ENCODE measurements around the gene PKNOX2.
A peak's percentile ranks its signal among the peaks of the same experiment; 100 is the strongest.

PKNOX2 gene

DNA sequence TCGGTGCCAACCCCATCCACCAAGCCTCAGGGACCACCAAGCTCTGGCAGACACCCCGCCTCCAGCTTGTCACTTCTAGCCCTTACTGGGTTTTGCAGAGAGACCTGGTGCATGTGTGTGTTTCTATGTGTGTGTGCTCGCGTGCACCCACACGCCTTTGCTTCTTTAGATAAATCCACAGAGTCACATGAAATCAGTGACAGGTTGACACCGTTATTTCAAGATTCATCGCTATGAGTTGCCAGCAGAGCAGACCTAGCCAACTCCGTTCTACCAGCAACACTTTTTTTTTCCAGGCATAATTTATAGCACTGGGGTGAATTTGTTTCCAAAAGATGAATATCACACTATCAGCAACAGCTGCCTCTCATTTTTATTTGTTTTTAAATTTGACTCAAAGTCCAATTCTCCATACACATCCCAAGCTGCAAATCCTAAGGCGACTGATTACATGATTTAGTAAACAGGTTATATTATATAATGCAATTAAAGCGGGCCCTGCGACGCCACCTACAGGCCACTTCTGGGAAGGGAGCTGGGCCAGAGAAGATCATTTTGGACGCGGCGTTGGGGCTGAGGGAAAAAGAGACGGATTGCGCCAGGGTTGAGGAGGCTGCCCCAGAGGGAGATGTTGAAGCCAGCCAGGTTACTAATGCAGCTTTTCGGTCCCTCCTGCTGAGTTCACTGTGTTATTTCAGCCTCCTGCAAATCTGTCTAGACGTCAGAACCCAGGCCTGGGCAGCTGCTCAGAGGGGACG lies 181.0 kb downstream of the PKNOX2 start:
- ATAC-seq: peak; percentile 36
- Mint-ChIP-seq H3K4me1 (no peaks in the 10 kb centered on the region), H3K4me3 (no peak overlapping the region), H3K36me3 (ENCODE audit: low read depth) (no peaks in the 10 kb centered on the region), H3K9me3 (no peaks in the 10 kb centered on the region), H3K27ac (no peak overlapping the region), H3K27me3 (peaks cover 6% of the 10 kb centered on the region)
- peak; percentile 47 for DNase-seq

DNA sequence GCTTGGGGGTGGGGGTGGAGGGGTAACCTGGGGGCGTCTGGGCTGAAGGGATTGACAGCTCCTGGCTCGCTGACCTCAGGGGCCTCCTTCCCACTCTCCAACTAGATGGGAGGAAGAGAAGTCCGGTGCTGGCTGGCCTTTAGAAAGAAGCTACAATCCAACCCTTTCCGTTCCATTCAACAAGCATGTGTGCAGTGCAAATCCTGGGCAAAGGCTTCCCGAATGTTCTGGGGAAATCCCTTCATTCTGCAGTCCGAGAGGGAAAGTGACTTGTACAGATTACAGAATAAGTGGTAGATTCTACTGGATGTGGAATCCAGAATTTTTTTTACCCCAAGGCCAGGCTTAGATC lies 181.6 kb downstream of the PKNOX2 start:
- peaks cover 6% of the 10 kb centered on the region for H3K27me3 Mint-ChIP-seq
- H3K27ac Mint-ChIP-seq: no peak overlapping the region
- no peaks in the 10 kb centered on the region for H3K4me1 Mint-ChIP-seq
- no peak overlapping the region for H3K4me3 Mint-ChIP-seq
- DNase-seq: no peak
- ATAC-seq: no peak
- no peaks in the 10 kb centered on the region for H3K36me3 Mint-ChIP-seq (ENCODE audit: low read depth)
- H3K9me3 Mint-ChIP-seq: no peaks in the 10 kb centered on the region

- DNase-seq (no peak), ATAC-seq (no peak)
- Mint-ChIP-seq H3K27me3 (peaks cover 6% of the 10 kb centered on the region), H3K36me3 (ENCODE audit: low read depth) (no peaks in the 10 kb centered on the region), H3K4me1 (no peaks in the 10 kb centered on the region), H3K4me3 (no peak overlapping the region), H3K27ac (no peak overlapping the region), H3K9me3 (no peaks in the 10 kb centered on the region)
These were observed 182.2 kb downstream of the PKNOX2 start for GRCh38 chr11:125346565-125347260.

DNA sequence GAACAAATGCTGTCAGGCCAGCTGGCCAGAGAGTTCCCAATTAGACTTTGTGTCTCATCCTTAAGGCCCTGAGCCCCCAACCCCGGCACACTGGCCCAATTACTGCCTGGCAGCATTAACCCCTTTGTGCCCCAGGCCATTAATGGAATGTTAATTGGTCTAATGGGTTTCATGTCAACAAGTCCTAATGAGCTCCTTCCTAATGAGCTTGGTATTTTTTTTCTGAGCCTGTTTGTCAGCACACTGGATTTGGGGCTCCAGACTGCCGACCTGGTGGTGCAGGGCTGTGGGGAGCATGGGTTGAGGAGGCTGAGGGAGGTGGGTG lies 182.7 kb downstream of the PKNOX2 start:
- DNase-seq (no peak), ATAC-seq (no peak)
- H3K36me3 Mint-ChIP-seq (ENCODE audit: low read depth): no peaks in the 10 kb centered on the region
- H3K9me3 Mint-ChIP-seq: no peaks in the 10 kb centered on the region
- peaks cover 6% of the 10 kb centered on the region for H3K27me3 Mint-ChIP-seq
- no peak overlapping the region for H3K27ac Mint-ChIP-seq
- H3K4me1 Mint-ChIP-seq: no peaks in the 10 kb centered on the region
- no peak overlapping the region for H3K4me3 Mint-ChIP-seq

GRCh38 chr11:125348141-125348651 lies 183.6 kb downstream of the PKNOX2 start:
- Mint-ChIP-seq H3K27ac (no peak overlapping the region), H3K4me3 (no peak overlapping the region), H3K9me3 (no peaks in the 10 kb centered on the region), H3K36me3 (ENCODE audit: low read depth) (no peaks in the 10 kb centered on the region), H3K4me1 (no peaks in the 10 kb centered on the region), H3K27me3 (peaks cover 6% of the 10 kb centered on the region)
- ATAC-seq (no peak), DNase-seq (no peak)

DNA sequence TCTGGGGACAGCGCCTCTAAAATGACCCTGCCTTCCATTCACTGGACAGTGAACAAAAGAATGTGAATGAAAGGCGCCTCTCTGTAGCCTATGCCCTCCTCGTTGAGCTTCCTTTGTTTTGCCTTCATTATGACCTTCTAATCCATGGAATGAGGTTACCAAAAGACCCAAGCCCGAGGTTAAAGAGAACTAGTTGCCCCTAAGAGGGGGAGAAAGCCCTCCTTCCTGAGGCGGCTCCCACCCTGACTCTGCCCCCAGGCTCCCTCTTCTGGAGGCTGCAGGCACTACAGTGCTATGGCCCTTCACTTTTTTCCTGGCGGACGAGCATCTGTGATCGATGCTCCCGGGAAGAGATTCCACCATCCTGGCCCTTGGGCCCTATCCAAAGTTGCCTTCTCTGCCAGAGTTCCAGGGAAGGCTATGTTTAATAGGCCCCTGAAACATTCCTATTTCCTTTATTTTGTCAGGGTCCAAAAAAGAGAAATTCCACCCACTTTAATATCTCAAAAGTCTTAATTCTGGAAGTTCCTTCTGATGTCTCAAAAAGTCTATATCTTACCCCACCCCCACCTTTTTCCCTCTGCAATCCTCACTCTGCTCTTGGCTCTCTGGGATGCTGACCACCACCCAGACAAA lies 184.2 kb downstream of the PKNOX2 start:
- DNase-seq: peak; percentile 56
- no peaks in the 10 kb centered on the region for H3K36me3 Mint-ChIP-seq (ENCODE audit: low read depth)
- H3K27me3 Mint-ChIP-seq: peaks cover 6% of the 10 kb centered on the region
- no peak overlapping the region for H3K27ac Mint-ChIP-seq
- no peaks in the 10 kb centered on the region for H3K9me3 Mint-ChIP-seq
- no peaks in the 10 kb centered on the region for H3K4me1 Mint-ChIP-seq
- H3K4me3 Mint-ChIP-seq: no peak overlapping the region
- no peak for ATAC-seq

DNA sequence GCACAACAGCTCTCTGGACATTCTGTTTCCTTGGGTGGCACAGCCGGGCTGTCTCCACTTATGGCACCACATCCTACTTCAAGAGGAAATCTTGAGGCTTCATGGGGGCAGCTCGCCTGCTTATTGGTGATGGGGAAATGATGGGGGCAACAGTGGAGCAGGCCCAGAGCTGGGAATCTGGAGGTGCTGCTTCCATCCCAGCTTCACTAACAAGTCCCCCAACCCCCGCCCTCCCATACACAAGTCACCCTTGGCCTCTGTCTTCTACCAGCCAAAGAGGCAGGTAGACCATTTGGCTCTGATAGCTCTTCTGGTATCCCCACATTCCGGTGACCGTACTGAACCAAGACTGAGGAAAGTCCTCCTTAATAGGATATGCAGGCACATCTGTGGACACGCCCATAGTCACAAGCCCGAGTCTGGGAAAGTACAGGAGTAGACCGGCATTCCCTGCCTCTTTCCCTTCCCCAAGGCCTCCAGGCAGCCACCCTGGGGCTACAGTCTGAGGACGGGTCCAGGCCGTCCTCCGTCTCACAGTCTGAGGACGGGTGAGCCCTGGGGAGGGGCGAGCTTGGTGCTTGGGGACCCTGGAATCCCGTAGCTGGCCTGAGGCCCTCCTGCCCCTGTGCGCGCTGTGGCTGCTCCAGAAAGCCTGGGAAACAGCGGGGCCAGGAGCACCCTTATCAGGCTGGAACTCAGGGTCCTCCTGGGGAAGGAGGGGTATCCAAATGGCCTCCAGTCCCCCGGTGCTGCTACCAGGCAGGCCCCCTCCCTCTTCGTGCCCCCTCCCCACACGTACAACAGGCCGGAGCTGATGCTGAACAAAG lies 185.9 kb downstream of the PKNOX2 start:
- Mint-ChIP-seq H3K27ac (no peak overlapping the region), H3K4me1 (no peaks in the 10 kb centered on the region), H3K4me3 (no peak overlapping the region), H3K27me3 (peaks cover 2% of the 10 kb centered on the region), H3K36me3 (ENCODE audit: low read depth) (no peaks in the 10 kb centered on the region), H3K9me3 (no peaks in the 10 kb centered on the region)
- DNase-seq: no peak
- ATAC-seq: no peak

DNA sequence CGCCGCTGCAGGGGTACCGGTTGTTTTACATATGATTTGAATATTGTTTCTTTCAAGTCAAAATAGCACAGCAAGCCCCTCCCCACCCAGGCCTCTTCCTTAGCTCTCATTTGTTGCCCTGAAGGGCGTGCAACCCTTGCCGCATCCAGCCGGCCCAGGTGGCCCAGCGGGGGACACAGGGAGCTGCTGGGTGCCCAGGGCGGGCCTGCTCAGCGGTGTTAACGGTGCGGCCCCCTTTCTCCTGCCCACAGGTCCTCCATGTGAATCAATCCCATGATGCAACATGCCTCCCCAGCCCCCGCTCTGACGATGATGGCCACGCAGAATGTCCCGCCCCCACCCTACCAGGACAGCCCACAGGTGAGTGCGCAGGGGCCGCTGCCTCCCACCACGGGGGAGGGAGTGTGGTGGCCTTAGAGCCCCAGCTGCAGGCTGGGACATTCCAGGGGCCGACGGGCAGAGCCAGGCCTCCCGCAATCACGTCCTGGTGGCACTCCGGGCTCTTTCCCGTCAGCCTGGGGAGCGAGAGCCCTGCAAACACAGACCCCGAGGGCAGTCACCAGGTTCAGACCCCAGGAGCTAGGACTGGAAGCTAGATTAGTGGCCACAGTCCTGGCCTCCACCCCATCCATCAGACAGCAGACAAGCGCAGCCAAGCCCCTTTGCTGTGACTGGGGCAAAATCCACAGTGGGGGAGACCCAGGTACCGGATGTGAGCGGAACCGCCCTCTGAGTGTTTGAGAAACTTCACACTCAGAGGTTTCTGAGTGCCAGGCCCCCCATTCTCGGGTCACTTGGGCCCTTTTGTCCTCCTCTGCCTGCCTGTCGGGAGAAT lies 186.7 kb downstream of the PKNOX2 start:
- H3K27ac Mint-ChIP-seq: no peak overlapping the region
- H3K9me3 Mint-ChIP-seq: no peaks in the 10 kb centered on the region
- ATAC-seq (no peak), DNase-seq (no peak)
- no peaks in the 10 kb centered on the region for H3K27me3 Mint-ChIP-seq
- no peak overlapping the region for H3K4me3 Mint-ChIP-seq
- H3K4me1 Mint-ChIP-seq: no peaks in the 10 kb centered on the region
- no peaks in the 10 kb centered on the region for H3K36me3 Mint-ChIP-seq (ENCODE audit: low read depth)

- no peaks in the 10 kb centered on the region for H3K27me3 Mint-ChIP-seq
- ATAC-seq: no peak
- no peak overlapping the region for H3K4me3 Mint-ChIP-seq
- DNase-seq: no peak
- no peaks in the 10 kb centered on the region for H3K9me3 Mint-ChIP-seq
- no peaks in the 10 kb centered on the region for H3K36me3 Mint-ChIP-seq (ENCODE audit: low read depth)
- H3K4me1 Mint-ChIP-seq: no peaks in the 10 kb centered on the region
- no peak overlapping the region for H3K27ac Mint-ChIP-seq
These were observed 187.3 kb downstream of the PKNOX2 start for GRCh38 chr11:125351868-125352250.

DNA sequence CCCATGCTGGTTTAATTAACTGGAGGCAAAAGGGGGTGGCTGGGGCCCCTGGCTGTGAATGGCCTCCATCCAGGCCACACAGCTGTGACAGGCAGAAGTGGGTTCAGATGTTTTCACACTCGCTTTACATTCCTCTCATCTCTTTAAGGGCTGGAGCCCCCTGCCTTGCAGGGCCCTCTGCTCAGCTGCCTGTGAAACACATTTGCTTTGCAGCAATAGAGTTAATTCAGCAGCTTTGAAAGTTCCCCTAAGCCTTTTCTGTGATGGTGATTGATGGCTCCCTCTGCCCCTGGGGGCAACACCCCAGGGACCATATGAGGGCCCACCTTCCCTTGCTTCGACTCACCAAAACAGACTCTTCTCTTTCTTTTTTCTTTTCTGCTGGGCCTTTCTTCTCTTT lies 192.2 kb downstream of the PKNOX2 start:
- no peak overlapping the region for H3K27ac Mint-ChIP-seq
- H3K4me3 Mint-ChIP-seq: no peak overlapping the region
- H3K27me3 Mint-ChIP-seq: no peaks in the 10 kb centered on the region
- no peaks in the 10 kb centered on the region for H3K9me3 Mint-ChIP-seq
- no peaks in the 10 kb centered on the region for H3K36me3 Mint-ChIP-seq (ENCODE audit: low read depth)
- DNase-seq (no peak), ATAC-seq (no peak)
- H3K4me1 Mint-ChIP-seq: no peaks in the 10 kb centered on the region

- no peaks in the 10 kb centered on the region for H3K27me3 Mint-ChIP-seq
- no peak overlapping the region for H3K4me3 Mint-ChIP-seq
- no peaks in the 10 kb centered on the region for H3K9me3 Mint-ChIP-seq
- H3K36me3 Mint-ChIP-seq (ENCODE audit: low read depth): no peaks in the 10 kb centered on the region
- H3K4me1 Mint-ChIP-seq: no peaks in the 10 kb centered on the region
- H3K27ac Mint-ChIP-seq: no peak overlapping the region
- ATAC-seq (no peak), DNase-seq (no peak)
These were observed 193.0 kb downstream of the PKNOX2 start for GRCh38 chr11:125357551-125357950.

DNA sequence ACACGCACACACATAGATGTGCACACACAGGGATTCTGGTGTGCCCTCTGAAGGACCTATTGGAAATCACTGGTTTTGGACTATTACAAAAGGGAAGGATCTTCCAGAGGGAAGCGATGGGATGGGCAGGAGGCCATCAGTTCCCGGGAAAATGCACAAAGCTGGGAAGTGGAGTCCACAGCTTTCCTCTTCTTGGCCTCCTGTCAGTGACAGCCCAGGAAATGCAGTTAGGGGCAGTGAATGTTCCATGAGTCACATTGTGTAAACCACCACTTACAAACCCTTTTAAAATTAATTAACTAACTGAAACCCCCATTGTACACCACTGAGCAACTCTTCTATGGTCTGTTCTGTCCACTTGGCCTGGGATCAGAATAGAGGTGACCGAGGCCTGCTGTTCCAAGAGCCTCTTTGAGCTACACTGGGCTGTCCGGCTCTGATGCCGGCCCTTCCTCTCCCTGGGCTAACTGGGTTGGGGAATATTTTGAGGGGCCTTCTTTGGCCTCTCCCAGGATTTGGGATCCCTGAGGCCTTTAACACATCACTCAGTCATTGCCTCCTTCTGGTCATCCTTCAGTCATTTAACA lies 193.8 kb downstream of the PKNOX2 start:
- no peaks in the 10 kb centered on the region for H3K27me3 Mint-ChIP-seq
- no peaks in the 10 kb centered on the region for H3K4me1 Mint-ChIP-seq
- H3K36me3 Mint-ChIP-seq (ENCODE audit: low read depth): no peaks in the 10 kb centered on the region
- H3K9me3 Mint-ChIP-seq: no peaks in the 10 kb centered on the region
- ATAC-seq: no peak
- no peak overlapping the region for H3K27ac Mint-ChIP-seq
- H3K4me3 Mint-ChIP-seq: no peak overlapping the region
- no peak for DNase-seq

DNA sequence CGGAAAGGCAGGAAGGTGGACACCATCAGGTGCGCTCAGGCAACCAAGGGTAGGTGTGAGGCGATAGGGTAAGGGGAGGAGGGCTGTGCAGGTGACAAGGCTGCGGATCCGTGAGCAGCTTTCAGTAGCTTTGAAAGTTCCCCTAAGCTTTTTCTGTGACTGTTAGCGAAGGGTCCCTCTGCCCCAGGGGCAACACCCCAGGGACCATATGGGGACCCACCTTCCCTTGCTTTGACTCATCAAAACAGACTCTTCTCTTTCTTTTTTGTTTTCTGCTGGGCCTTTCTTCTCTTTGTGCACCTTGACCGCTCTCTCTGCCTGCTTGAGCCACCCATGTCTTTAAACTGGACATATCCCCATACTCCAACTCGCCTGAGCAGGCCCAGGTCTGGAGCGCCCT lies 194.6 kb downstream of the PKNOX2 start:
- ATAC-seq: no peak
- Mint-ChIP-seq H3K27me3 (no peaks in the 10 kb centered on the region), H3K9me3 (no peaks in the 10 kb centered on the region), H3K4me1 (no peaks in the 10 kb centered on the region), H3K36me3 (ENCODE audit: low read depth) (no peaks in the 10 kb centered on the region), H3K4me3 (no peak overlapping the region), H3K27ac (no peak overlapping the region)
- no peak for DNase-seq

- DNase-seq: no peak
- H3K27ac Mint-ChIP-seq: no peak overlapping the region
- H3K4me1 Mint-ChIP-seq: no peaks in the 10 kb centered on the region
- H3K36me3 Mint-ChIP-seq (ENCODE audit: low read depth): no peaks in the 10 kb centered on the region
- no peak overlapping the region for H3K4me3 Mint-ChIP-seq
- no peaks in the 10 kb centered on the region for H3K27me3 Mint-ChIP-seq
- H3K9me3 Mint-ChIP-seq: no peaks in the 10 kb centered on the region
- no peak for ATAC-seq
These were observed 195.5 kb downstream of the PKNOX2 start for GRCh38 chr11:125360066-125360465.
